ENCODE measurements around the gene TMEM150B.
"Not testable (repeated sequence)": the region's sequence is repeated elsewhere in the genome, so short reads cannot be mapped to it uniquely, and the experiment has no call there.

The TMEM150B gene

GRCh38 chr19:55333870-55334269 lies 8.7 kb upstream of the TMEM150B start:
- no peak for DNase-seq

GRCh38 chr19:55329791-55330190 lies 4.7 kb upstream of the TMEM150B start:
- DNase-seq: not testable (repeated sequence)

GRCh38 chr19:55328774-55329318 lies 3.7 kb upstream of the TMEM150B start:
- DNase-seq: not testable (repeated sequence)

- DNase-seq: no peak
Observed at GRCh38 chr19:55324662-55325061, 479 bp downstream of the TMEM150B start.

- DNase-seq: no peak
Observed at GRCh38 chr19:55322204-55322885, 2.8 kb downstream of the TMEM150B start.

GRCh38 chr19:55321466-55322137 lies 3.5 kb downstream of the TMEM150B start:
- no peak for DNase-seq

DNA sequence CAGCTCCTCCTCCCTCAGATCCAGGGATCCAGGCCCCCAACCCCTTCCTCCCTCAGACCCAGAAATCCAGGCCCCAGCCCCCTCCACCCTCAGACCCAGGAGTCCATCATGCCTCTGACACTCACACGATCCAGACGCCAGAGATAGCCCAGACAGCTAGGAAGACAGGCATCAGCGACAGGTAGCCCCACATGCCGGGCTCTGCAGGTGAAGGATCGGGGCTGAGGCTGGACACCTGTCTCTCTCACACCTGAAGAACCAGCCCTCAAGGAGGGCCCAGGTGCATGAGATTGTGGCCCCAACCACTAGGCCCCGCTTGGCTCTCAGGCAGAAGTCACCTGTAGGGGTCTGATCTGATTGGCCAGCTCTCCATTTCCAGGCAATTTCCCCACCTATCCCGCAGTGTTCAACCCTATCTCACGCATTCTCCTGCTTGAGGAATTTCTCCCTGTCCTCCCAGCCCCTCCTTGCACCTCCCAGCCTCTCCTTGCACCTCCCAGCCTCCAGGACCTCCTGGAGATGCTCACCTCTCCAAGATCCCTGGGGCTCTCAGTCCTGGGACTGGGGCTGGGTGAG lies 4.2 kb downstream of the TMEM150B start:
- no peak for DNase-seq

DNA sequence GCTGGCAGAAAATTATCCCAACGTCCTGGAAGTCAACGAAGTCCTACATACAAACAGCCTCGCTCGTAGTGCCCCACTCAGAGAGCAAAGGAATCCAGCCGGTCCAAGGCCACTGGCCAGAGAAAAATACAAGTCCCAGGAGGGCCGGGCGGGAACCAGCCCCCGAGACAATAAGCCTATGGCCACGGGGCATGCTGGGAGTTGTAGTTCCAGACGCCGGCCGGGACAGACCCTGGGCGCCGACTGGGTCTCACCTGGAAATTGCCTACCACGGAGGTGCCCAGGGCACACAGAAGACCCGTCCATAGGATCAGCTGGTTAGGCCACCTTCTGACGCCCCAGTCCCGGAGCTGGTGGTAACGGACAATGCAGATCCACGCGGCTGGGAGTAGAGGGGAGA lies 5.4 kb downstream of the TMEM150B start:
- DNase-seq: no peak

- no peak for DNase-seq
Observed at GRCh38 chr19:55316646-55317045, 8.5 kb downstream of the TMEM150B start.

DNA sequence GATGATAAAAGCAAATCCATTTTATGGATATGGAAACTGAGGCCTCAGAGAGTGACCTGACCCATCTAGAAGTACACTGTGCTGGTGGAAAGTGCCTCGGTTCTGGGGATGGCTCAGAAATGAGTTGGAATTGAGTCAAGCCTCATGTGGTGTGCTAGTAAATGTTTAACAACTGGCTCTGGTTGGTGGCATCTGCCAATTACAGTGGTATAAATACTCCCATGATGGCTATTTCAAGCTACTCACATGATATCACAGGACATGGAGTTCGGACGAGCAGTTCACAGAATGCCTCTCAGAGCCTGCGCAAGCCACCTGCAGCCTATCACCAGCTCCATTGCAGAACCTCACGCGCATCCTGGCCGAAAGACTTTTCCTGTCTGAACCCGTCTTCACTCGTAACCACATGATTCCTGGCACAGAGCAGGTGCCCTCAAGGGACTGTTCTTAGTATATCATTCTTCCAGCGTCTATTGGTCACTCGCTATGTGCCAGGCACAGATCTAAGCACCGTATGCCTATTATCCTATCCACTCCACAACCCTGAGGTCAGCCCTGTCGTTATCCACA lies 9.1 kb downstream of the TMEM150B start:
- DNase-seq: no peak

DNA sequence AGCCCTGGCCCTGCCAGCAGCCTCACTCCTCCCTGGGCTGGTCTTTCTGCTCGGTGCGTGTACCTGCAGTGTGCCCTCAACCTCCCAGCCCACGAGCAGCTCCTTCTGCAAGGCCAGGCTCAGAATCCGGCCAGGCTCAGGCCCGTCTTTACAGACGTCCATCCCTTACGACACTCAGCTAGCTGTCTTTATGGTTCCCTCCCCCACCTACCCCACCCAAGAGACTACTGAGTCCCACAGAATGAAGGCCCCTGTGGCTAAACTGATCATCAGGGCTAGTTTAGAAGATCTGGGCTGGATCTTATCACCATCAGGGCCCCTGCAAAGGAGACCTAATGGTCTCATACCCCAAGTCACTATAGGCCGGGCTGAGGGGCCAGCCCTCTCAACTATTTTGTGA lies 10.7 kb downstream of the TMEM150B start:
- no peak for DNase-seq

GRCh38 chr19:55312621-55313512 lies 12.3 kb downstream of the TMEM150B start:
- no peak for DNase-seq

- DNase-seq: no peak
Observed at GRCh38 chr19:55311797-55312196, 13.3 kb downstream of the TMEM150B start.

GRCh38 chr19:55311397-55311796 lies 13.7 kb downstream of the TMEM150B start:
- DNase-seq: no peak

DNA sequence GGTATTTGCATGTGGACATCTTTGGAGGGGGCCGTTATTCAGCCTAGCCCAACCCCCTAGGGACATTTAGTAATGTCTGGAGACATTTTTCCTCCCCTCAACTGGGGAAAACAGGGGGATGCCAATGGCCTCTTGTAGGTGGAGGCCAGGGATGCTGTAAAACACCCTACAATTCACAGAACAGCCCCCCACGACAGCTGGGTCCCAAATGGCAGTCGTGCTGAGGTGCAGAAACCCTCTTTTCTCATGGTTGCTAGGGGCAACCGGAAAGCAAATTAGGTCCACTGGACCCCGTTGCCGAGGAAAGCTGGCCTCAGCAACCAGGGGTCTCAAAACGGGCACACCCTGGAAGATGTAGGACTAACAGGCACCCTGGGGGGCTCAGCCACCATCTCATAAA lies 14.6 kb downstream of the TMEM150B start:
- DNase-seq: no peak

DNA sequence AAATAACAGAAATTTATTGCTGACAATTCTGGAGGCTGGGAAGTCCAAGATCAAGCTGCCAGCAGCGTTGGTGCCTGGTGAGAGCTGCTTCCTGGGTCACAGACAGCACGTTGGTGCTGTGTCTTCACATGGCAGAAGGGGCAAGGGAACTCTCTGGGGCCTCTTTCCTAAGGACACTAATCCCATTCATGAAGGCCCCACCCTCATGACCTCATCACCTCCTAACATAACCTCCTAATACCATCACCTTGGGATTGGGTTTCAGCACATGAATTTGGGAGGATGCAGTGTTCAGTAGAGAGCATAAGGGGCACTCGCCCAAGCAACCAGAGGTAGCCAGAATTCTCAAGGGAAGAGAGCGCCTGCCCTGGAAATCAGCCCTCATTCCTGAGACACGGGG lies 15.7 kb downstream of the TMEM150B start:
- DNase-seq: no peak

DNA sequence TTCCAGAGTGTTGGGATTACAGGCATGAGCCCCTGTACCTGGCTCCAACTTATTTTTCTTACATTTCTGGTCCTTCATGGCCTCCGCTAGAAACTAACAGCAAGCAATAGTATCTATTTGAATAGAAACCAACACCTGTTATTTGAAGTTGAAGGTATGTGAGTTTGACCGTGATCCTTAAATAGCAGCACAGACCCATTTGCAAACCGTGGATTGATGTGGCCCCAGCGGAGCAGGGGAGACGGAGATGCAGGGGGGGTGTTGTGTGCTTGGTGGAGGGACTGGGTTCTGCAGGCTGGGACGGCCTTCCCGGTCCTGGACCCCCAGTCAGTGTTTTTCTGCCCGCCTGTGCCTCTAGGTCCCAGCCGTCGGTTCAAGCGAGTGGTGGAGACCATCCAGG lies 16.9 kb downstream of the TMEM150B start:
- no peak for DNase-seq

- no peak for DNase-seq
Observed at GRCh38 chr19:55306712-55307111, 18.4 kb downstream of the TMEM150B start.

- DNase-seq: no peak
Observed at GRCh38 chr19:55305983-55306562, 19.1 kb downstream of the TMEM150B start.

- DNase-seq: no peak
Observed at GRCh38 chr19:55305491-55305890, 19.6 kb downstream of the TMEM150B start.

DNA sequence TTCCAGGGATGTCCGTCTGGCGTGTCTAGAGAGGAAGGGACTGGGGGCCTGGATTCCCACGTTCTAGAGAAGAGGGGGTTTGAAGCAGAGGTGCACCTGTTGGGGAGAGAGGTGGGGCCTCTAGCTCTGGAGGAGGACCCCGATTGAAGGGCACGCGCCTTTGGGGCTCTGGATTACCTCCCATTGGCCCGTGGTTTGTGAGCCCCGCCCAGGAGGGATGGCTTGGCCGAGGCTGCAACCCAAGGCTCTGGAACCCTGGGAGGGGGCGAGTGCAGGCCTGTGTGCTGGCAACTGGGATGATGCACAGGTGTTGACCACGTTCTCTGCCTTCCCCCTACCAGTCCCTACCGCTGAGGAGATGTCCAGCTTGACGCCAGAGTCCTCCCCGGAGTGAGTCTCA lies 20.2 kb downstream of the TMEM150B start:
- no peak for DNase-seq

- no peak for DNase-seq
Observed at GRCh38 chr19:55304279-55304978, 20.7 kb downstream of the TMEM150B start.
